Measurements from ENCODE around the gene NDRG4. TPM values are rescaled to one million over a fixed set of nuclear protein-coding genes. Genes with fewer than 3 reads are reported as not detected.
A peak's percentile ranks its signal among the peaks of the same experiment; 100 is the strongest.

The NDRG4 gene
- polyA plus RNA-seq, 1 donor from 2014 or later = 507 TPM

- Histone ChIP-seq H3K4me2 (ENCODE audit: low read length) (no peak overlapping the region), H3K9me3 (ENCODE audit: low read length) (no peaks in the 10 kb centered on the region), H3K4me3 (ENCODE audit: low read length) (peak overlapping the region; percentile 76), H3K27me3 (ENCODE audit: insufficient read depth, low read depth, low read length) (no peaks in the 10 kb centered on the region), H3K9ac (ENCODE audit: low read length) (peak overlapping the region; percentile 90), H3K27ac (ENCODE audit: low read length) (peak overlapping the region; percentile 100), H3F3A (ENCODE audit: insufficient read depth, low read length, poor library complexity, severe bottlenecking) (peaks cover 25% of the 10 kb centered on the region), H4K20me1 (ENCODE audit: insufficient read depth) (peaks cover 4% of the 10 kb centered on the region), H3K36me3 (ENCODE audit: insufficient read depth, low read length) (no peaks in the 10 kb centered on the region), H2AFZ (ENCODE audit: low read depth, low read length) (no peak overlapping the region), H3K9me2 (ENCODE audit: insufficient read depth, low read length) (no peaks in the 10 kb centered on the region), H3K79me2 (replicated peaks; ENCODE audit: insufficient read depth, low read length) (peaks cover 41% of the 10 kb centered on the region)
- TF ChIP-seq EZH2 (IDR thresholded peaks at IDR 0.05; ENCODE audit: borderline replicate concordance, insufficient read depth, low read length, poor library complexity, severe bottlenecking) (no peak), SMC3 (conservative IDR thresholded peaks at IDR 0.05; ENCODE audit: poor library complexity) (no peak)
Observed at GRCh38 chr16:58498341-58499091, 1.4 kb upstream of the NDRG4 start.

GRCh38 chr16:58499092-58499511 lies 841 bp upstream of the NDRG4 start:
- Histone ChIP-seq H3K9ac (ENCODE audit: low read length) (peak overlapping the region; percentile 90), H3K4me3 (ENCODE audit: low read length) (peak overlapping the region; percentile 76)

More at GRCh38 chr16:58499092-58499511, 841 bp upstream of the NDRG4 start:
- peak overlapping the region; percentile 77 for H3K4me2 ChIP-seq (ENCODE audit: low read length)
- no peaks in the 10 kb centered on the region for H3K36me3 ChIP-seq (ENCODE audit: insufficient read depth, low read length)
- TF ChIP-seq SMC3 (conservative IDR thresholded peaks at IDR 0.05; ENCODE audit: poor library complexity) (no peak), RAD21 (conservative IDR thresholded peaks at IDR 0.05) (no peak), EZH2 (IDR thresholded peaks at IDR 0.05; ENCODE audit: borderline replicate concordance, insufficient read depth, low read length, poor library complexity, severe bottlenecking) (no peak), CTCF (IDR thresholded peaks at IDR 0.05; ENCODE audit: poor library complexity, severe bottlenecking) (no peak), EP300 (conservative IDR thresholded peaks at IDR 0.05; ENCODE audit: poor library complexity, severe bottlenecking) (no peak), POLR2AphosphoS5 (IDR thresholded peaks at IDR 0.05) (no peak), TAF1 (IDR thresholded peaks at IDR 0.05; ENCODE audit: low read depth) (no peak), MXI1 (conservative IDR thresholded peaks at IDR 0.05; ENCODE audit: poor library complexity, severe bottlenecking) (no peak), REST (IDR thresholded peaks at IDR 0.05; ENCODE audit: borderline replicate concordance) (no peak)
- H3F3A ChIP-seq (ENCODE audit: insufficient read depth, low read length, poor library complexity, severe bottlenecking) = peaks cover 21% of the 10 kb centered on the region
- no peaks in the 10 kb centered on the region for H3K9me2 ChIP-seq (ENCODE audit: insufficient read depth, low read length)
- peaks cover 4% of the 10 kb centered on the region for H4K20me1 ChIP-seq (ENCODE audit: insufficient read depth)
- H3K27me3 ChIP-seq (ENCODE audit: insufficient read depth, low read depth, low read length) = no peaks in the 10 kb centered on the region
- H3K9me3 ChIP-seq (ENCODE audit: low read length) = no peaks in the 10 kb centered on the region
- H2AFZ ChIP-seq (ENCODE audit: low read depth, low read length) = no peak overlapping the region
- peak overlapping the region; percentile 100 for H3K27ac ChIP-seq (ENCODE audit: low read length)
- H3K79me2 ChIP-seq (replicated peaks; ENCODE audit: insufficient read depth, low read length) = peaks cover 41% of the 10 kb centered on the region

Data from neural cell (in vitro differentiated cells).